H1 (cell line): ENCODE data around the gene OMP. TPM values are rescaled to one million over a fixed set of nuclear protein-coding genes. Genes with fewer than 3 reads are reported as not detected.

Experiments
- CTCF ChIA-PET: fragments of 300-600 bp; sonication (Branson Sonifier 250); formaldehyde crosslinking; loops from one replicate; lab custom pipeline; 2021; ENCODE audit not compliant: partially characterized antibody; lab: Charles Lee
- POLR2A ChIA-PET: fragments of 300-600 bp; sonication (Branson Sonifier 250); formaldehyde crosslinking; loops from one replicate; lab custom pipeline; 2021; ENCODE audit warnings: inconsistent platforms; ENCODE audit not compliant: partially characterized antibody; lab: Charles Lee
- DNase-seq, 2 experiments: peaks; one replicate each; pipeline versions ENCODE4 v3.0.0 to v3.0.0-alpha.2; 2010 to 2022; ENCODE audit warnings: low spot score in 2 of 2, low read depth in 1 of 2, mixed read lengths in 1 of 2
- FAIRE-seq: peaks from 2 replicates; lab custom pipeline; 2011; peaks lifted over from hg19 to GRCh38; lab: Jason Lieb, UNC
- H2AFZ ChIP-seq: 2 replicates; pipeline ENCODE4 v1.8.1; 2012; ENCODE audit warnings: low read length, inconsistent platforms
- H2AK5ac ChIP-seq: 2 replicates; pipeline ENCODE4 v1.6.1; 2013; ENCODE audit warnings: low read depth, low read length
- H2BK120ac ChIP-seq: replicated peaks from 2 replicates; pipeline ENCODE3; 2013; ENCODE audit warnings: low read depth, low read length, inconsistent platforms
- H2BK12ac ChIP-seq: 2 replicates; pipeline ENCODE4 v1.6.1; 2013; ENCODE audit warnings: low read depth, low read length
- H2BK15ac ChIP-seq: 2 replicates; pipeline ENCODE4 v1.6.1; 2013; ENCODE audit warnings: low read length
- H2BK20ac ChIP-seq: 2 replicates; pipeline ENCODE4 v1.6.1; 2013; ENCODE audit warnings: low read length
- H2BK5ac ChIP-seq: 2 replicates; pipeline ENCODE4 v1.6.1; 2013; ENCODE audit warnings: low read depth, low read length
- H3K14ac ChIP-seq: 2 replicates; pipeline ENCODE4 v1.6.1; 2013; ENCODE audit warnings: inconsistent platforms; ENCODE audit not compliant: insufficient read length
- H3K18ac ChIP-seq: 2 replicates; pipeline ENCODE4 v1.6.1; 2013; ENCODE audit warnings: low read length; ENCODE audit errors: extremely low read depth
- H3K23ac ChIP-seq: 2 replicates; pipeline ENCODE4 v1.6.1; 2013; ENCODE audit warnings: inconsistent platforms; ENCODE audit not compliant: insufficient read length
- H3K23me2 ChIP-seq: 2 replicates; pipeline ENCODE4 v1.6.1; 2013; ENCODE audit warnings: low read depth, low read length
- H3K27ac ChIP-seq: 2 replicates; pipeline ENCODE4 v1.6.1; 2011; ENCODE audit warnings: low read depth, low read length, inconsistent platforms
- H3K27me3 ChIP-seq, 4 experiments: replicated peaks in 1 of 4; 1 replicate in 1 of 4; 2 replicates in 3 of 4; pipeline versions ENCODE4 v1.6.1 to v1.8.1; 2011 to 2013; ENCODE audit warnings: low read length in 3 of 4, mild to moderate bottlenecking in 3 of 4, inconsistent platforms in 2 of 4, mixed read lengths in 2 of 4, moderate library complexity in 1 of 4; ENCODE audit not compliant: control insufficient read depth in 3 of 4, insufficient read depth in 3 of 4; ENCODE audit errors: extremely low read depth in 1 of 4
- H3K36me3 ChIP-seq, 4 experiments: 2 replicates each; pipeline versions ENCODE4 v1.6.1 to v1.8.1; 2011 to 2013; ENCODE audit warnings: mild to moderate bottlenecking in 4 of 4, low read length in 3 of 4, moderate library complexity in 2 of 4, control low read depth in 1 of 4, inconsistent platforms in 1 of 4; ENCODE audit not compliant: insufficient read depth in 4 of 4, control insufficient read depth in 2 of 4
- H3K4ac ChIP-seq: replicated peaks from 2 replicates; pipeline ENCODE3; 2013; ENCODE audit warnings: low read length, low read depth, mixed read lengths, inconsistent platforms; ENCODE audit not compliant: insufficient read length
- H3K4me1 ChIP-seq, 4 experiments: replicated peaks in 1 of 4; 1 replicate in 1 of 4; 2 replicates in 3 of 4; pipeline versions ENCODE4 v1.6.1 to v1.8.1; 2011 to 2013; ENCODE audit warnings: low read length in 3 of 4, inconsistent platforms in 2 of 4, mixed read lengths in 1 of 4; ENCODE audit not compliant: insufficient read depth in 4 of 4, control insufficient read depth in 3 of 4
- H3K4me2 ChIP-seq, 2 experiments: 2 replicates each; pipeline versions ENCODE4 v1.6.1 to v1.8.1; 2011 to 2013; ENCODE audit warnings: low read depth in 2 of 2, low read length in 2 of 2, control low read depth in 1 of 2, inconsistent platforms in 1 of 2, mild to moderate bottlenecking in 1 of 2; ENCODE audit not compliant: insufficient read depth in 1 of 2
- H3K4me3 ChIP-seq, 4 experiments: fragments of 200-600, 300-600 bp in 1 of 4; sonication (generic), shearing (Covaris generic), sonication (Bioruptor Twin) in 1 of 4; 2 replicates each; pipeline versions ENCODE4 v1.5.1 to v1.8.1; 2011 to 2016; ENCODE audit warnings: low read length in 4 of 4, low read depth in 3 of 4, control low read depth in 2 of 4, inconsistent platforms in 2 of 4, mild to moderate bottlenecking in 2 of 4, mixed read lengths in 1 of 4, moderate library complexity in 1 of 4; ENCODE audit not compliant: insufficient read depth in 2 of 4; ENCODE audit errors: extremely low read depth in 1 of 4
- H3K56ac ChIP-seq: replicated peaks from 2 replicates; pipeline ENCODE3; 2013; ENCODE audit warnings: low read depth, mild to moderate bottlenecking, mixed read lengths, low read length, inconsistent platforms; ENCODE audit not compliant: insufficient read length
- H3K79me1 ChIP-seq: 2 replicates; pipeline ENCODE4 v1.6.1; 2013; ENCODE audit warnings: low read depth, low read length, control low read depth
- H3K79me2 ChIP-seq, 2 experiments: 2 replicates each; pipeline versions ENCODE4 v1.6.1 to v1.8.1; 2012 to 2013; ENCODE audit warnings: low read length in 2 of 2, mild to moderate bottlenecking in 2 of 2, inconsistent platforms in 1 of 2; ENCODE audit not compliant: insufficient read depth in 2 of 2, control insufficient read depth in 1 of 2
- H3K9ac ChIP-seq, 4 experiments: replicated peaks in 1 of 4; 1 replicate in 1 of 4; 2 replicates in 3 of 4; pipeline versions ENCODE4 v1.6.1 to v1.8.1; 2011 to 2013; ENCODE audit warnings: low read depth in 3 of 4, low read length in 3 of 4, control low read depth in 2 of 4, mild to moderate bottlenecking in 2 of 4, moderate library complexity in 2 of 4, inconsistent platforms in 1 of 4; ENCODE audit errors: extremely low read depth in 1 of 4
- H3K9me3 ChIP-seq, 2 experiments: 2 replicates each; pipeline versions ENCODE4 v1.6.1 to v1.8.1; 2012 to 2013; ENCODE audit warnings: mild to moderate bottlenecking in 2 of 2, moderate library complexity in 2 of 2, control low read depth in 1 of 2, inconsistent platforms in 1 of 2, low read depth in 1 of 2, low read length in 1 of 2, mixed read lengths in 1 of 2; ENCODE audit not compliant: insufficient read depth in 2 of 2
- H4K20me1 ChIP-seq, 2 experiments: replicated peaks in 1 of 2; 2 replicates each; pipeline versions ENCODE3 to v1.8.1; 2011 to 2013; ENCODE audit warnings: inconsistent platforms in 2 of 2, low read length in 2 of 2, mild to moderate bottlenecking in 1 of 2; ENCODE audit not compliant: insufficient read depth in 2 of 2, control insufficient read depth in 1 of 2
- H4K5ac ChIP-seq: 2 replicates; pipeline ENCODE4 v1.6.1; 2013; ENCODE audit warnings: low read length, low read depth, mixed read lengths, inconsistent platforms; ENCODE audit not compliant: insufficient read length
- H4K8ac ChIP-seq: 2 replicates; pipeline ENCODE4 v1.8.0; 2013; ENCODE audit warnings: mild to moderate bottlenecking, moderate library complexity, low read length, inconsistent platforms; ENCODE audit not compliant: insufficient read depth; ENCODE audit errors: extremely low read depth
- H4K91ac ChIP-seq: replicated peaks from 2 replicates; pipeline ENCODE3; 2013; ENCODE audit warnings: low read length, mixed read lengths, inconsistent platforms; ENCODE audit not compliant: insufficient read length
- BCL11A ChIP-seq, 2 experiments: IDR thresholded peaks; one replicate each; pipeline ENCODE4 v1.6.1; 2011; ENCODE audit warnings: low read depth in 2 of 2, low read length in 2 of 2, mild to moderate bottlenecking in 2 of 2
- GTF2F1 ChIP-seq: IDR thresholded peaks from 2 replicates; pipeline ENCODE4 v1.6.1; 2012; ENCODE audit warnings: low read depth, low read length, improper control_type of control experiment, borderline replicate concordance
- RXRA ChIP-seq: IDR thresholded peaks from 2 replicates; pipeline ENCODE4 v1.6.1; 2011; ENCODE audit warnings: low read depth, mild to moderate bottlenecking, low read length, moderate library complexity; ENCODE audit not compliant: insufficient read depth
- WGBS, 2 experiments: shearing (Covaris generic) in 1 of 2; methylation state at CpG; one replicate each; pipeline versions ENCODE4 v1.1.6 to v1.1.7; 2013 to 2015; ENCODE audit warnings: low lambda C conversion rate in 2 of 2, mixed read lengths in 2 of 2, inconsistent platforms in 1 of 2, low coverage in 1 of 2, missing lambda C conversion rate in 1 of 2; ENCODE audit not compliant: insufficient replicate concordance in 2 of 2, insufficient coverage in 1 of 2, insufficient read length in 1 of 2; ENCODE audit errors: extremely low coverage in 1 of 2, missing lambda C conversion rate in 1 of 2; 5-methylcytosine and 5-hydroxymethylcytosine counted together
- polyA plus RNA-seq, 7 experiments: library from polyadenylated mRNA; depleted of rRNA in 3 of 7; stranded (reverse) in 5 of 7; unstranded in 2 of 7; fragments of >200 nt in 5 of 7; fragments of 200-250 nt in 2 of 7; gene quantifications; 1 replicate in 5 of 7; 2 replicates in 1 of 7; 4 replicates in 1 of 7; pipeline versions ENCODE4 v1.2.1 to v1.2.3, GENCODE V29; 2011 to 2013; ENCODE audit warnings: missing spikeins in 2 of 7, mixed read lengths in 2 of 7
- total RNA-seq: library from RNA; stranded (reverse); fragmentation: NEBNext Ultra II Directional; extraction: Animal tissue kit (Norgen Biotek cat#: 25700); gene quantifications from 2 replicates; pipeline ENCODE4 v1.2.1, GENCODE V29; 2021
- TF ChIP-seq, protein P1 (sequence below): IDR thresholded peaks from 2 replicates; pipeline ENCODE4 v1.6.1; 2011; ENCODE audit warnings: low read length, improper control_type of control experiment

Gene OMP
- total and polyA plus RNA-seq, 2 of the 8 experiments (the other 6 are each of a cell fraction or from before 2014, with no cell fraction given) = not detected

- no peak overlapping the region for H3K23ac ChIP-seq
- FAIRE-seq = no peak
- 85% methylated on average over 21 of the region's 23 CpGs; no CpG with 5 or more reads in 1 of the 2 experiments for WGBS, 2 experiments
Observed at GRCh38 chr11:77086521-77087472, 15.8 kb upstream of the OMP start.

More at GRCh38 chr11:77086521-77087472, 15.8 kb upstream of the OMP start:
- Histone ChIP-seq H3K27me3 (no peaks in the 10 kb centered on the region), H4K91ac (no peak overlapping the region), H3K18ac (no peak overlapping the region), H3K14ac (no peak overlapping the region), H2AFZ (no peak overlapping the region), H3K9ac (no peak overlapping the region), H3K79me2 (no peaks in the 10 kb centered on the region), H3K36me3 (no peaks in the 10 kb centered on the region), H3K4ac (no peak overlapping the region), H2BK5ac (peak overlapping the region; percentile 24; the same call in 1 of the 2 replicates), H3K23me2 (no peaks in the 10 kb centered on the region), H3K56ac (no peak overlapping the region), H2BK12ac (no peak overlapping the region), H3K4me3 (no peak overlapping the region), H2BK15ac (peak overlapping the region; percentile 46; the same call in 1 of the 2 replicates), H3K79me1 (no peaks in the 10 kb centered on the region), H2BK20ac (no peak overlapping the region), H3K27ac (no peak overlapping the region), H2BK120ac (no peak overlapping the region), H4K20me1 (peaks cover 4 to 5% of the 10 kb centered on the region in 2 experiments), H2AK5ac (no peak overlapping the region), H3K4me2 (no peak overlapping the region), H3K9me3 (no peaks in the 10 kb centered on the region), H3K4me1 (peaks cover 0 to 8% (median 2%) of the 10 kb centered on the region in 4 experiments; a peak in 4 of 7 replicates), H4K5ac (no peak overlapping the region), H4K8ac (no peak overlapping the region)
- CTCF ChIA-PET = interaction anchor here (0.6 to 11.6 kb wide), 9 partner anchors 8 to 839 kb away, joined by 3 to 297 read pairs (median 4); partner anchors contain the start of genes MYO7A and OMP
- TF ChIP-seq RXRA (no peak), BCL11A (IDR thresholded peaks at IDR 0.05; ENCODE audit: low read depth in 2 of 2, low read length in 2 of 2) (no peak), GTF2F1 (no peak)
- TF ChIP-seq, protein P1, sequence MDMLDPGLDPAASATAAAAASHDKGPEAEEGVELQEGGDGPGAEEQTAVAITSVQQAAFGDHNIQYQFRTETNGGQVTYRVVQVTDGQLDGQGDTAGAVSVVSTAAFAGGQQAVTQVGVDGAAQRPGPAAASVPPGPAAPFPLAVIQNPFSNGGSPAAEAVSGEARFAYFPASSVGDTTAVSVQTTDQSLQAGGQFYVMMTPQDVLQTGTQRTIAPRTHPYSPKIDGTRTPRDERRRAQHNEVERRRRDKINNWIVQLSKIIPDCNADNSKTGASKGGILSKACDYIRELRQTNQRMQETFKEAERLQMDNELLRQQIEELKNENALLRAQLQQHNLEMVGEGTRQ = no peak
- DNase-seq = no peak
- POLR2A ChIA-PET = interaction anchor here (0.7 to 0.9 kb wide), 2 partner anchors 21 to 216 kb away, joined by 3 read pairs; partner anchors contain the start of gene CAPN5
